Bronchial epithelial cell (primary cell): Measurements from ENCODE around the gene SIAH2. TPM values are rescaled to one million over a fixed set of nuclear protein-coding genes. Genes with fewer than 3 reads are reported as not detected.
A peak's percentile ranks its signal among the peaks of the same experiment; 100 is the strongest.

Experiments used
- DNase-seq: peaks from one replicate; pipeline ENCODE4 v3.0.0-alpha.2; 2010; ENCODE audit warnings: low read depth
- FAIRE-seq: peaks from 2 replicates; lab custom pipeline; 2011; peaks lifted over from hg19 to GRCh38; lab: Jason Lieb, UNC
- H3K27me3 ChIP-seq: 2 replicates; pipeline ENCODE4 v1.5.1; 2011; ENCODE audit warnings: low read length; ENCODE audit not compliant: control insufficient read depth, insufficient read depth
- H3K36me3 ChIP-seq: 2 replicates; pipeline ENCODE4 v1.5.1; 2011; ENCODE audit warnings: low read length; ENCODE audit not compliant: control insufficient read depth, insufficient read depth
- H3K4me3 ChIP-seq: 2 replicates; pipeline ENCODE4 v1.5.1; 2011; ENCODE audit warnings: mild to moderate bottlenecking, low read depth, low read length, control low read depth
- total RNA-seq: library from RNA; depleted of rRNA; stranded (reverse); fragments of >200 nt; gene quantifications from 2 replicates; pipeline ENCODE4 v1.2.1, GENCODE V29; 2014
- TF ChIP-seq, protein P1 (sequence below): IDR thresholded peaks from 2 replicates; pipeline ENCODE4 v1.5.1; 2011; ENCODE audit warnings: mild to moderate bottlenecking, moderate library complexity, low read length, control low read depth, inconsistent platforms; ENCODE audit not compliant: insufficient read depth, severe bottlenecking

The SIAH2 gene, protein sequence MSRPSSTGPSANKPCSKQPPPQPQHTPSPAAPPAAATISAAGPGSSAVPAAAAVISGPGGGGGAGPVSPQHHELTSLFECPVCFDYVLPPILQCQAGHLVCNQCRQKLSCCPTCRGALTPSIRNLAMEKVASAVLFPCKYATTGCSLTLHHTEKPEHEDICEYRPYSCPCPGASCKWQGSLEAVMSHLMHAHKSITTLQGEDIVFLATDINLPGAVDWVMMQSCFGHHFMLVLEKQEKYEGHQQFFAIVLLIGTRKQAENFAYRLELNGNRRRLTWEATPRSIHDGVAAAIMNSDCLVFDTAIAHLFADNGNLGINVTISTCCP
- total RNA-seq = 30.3 and 36.1 TPM in 2 replicates

GRCh38 chr3:150763122-150763840, at the start of gene SIAH2:
SIAH2 (minus strand) TSS chr3:150763169; CDS start chr3:150762849, 320 bp downstream.
- FAIRE-seq = no peak
- DNase-seq = peak; percentile 92
- Histone ChIP-seq H3K36me3 (no peaks in the 10 kb centered on the region), H3K27me3 (no peaks in the 10 kb centered on the region), H3K4me3 (peak within 1 kb of the TSS; percentile 88)
- TF ChIP-seq, protein P1, sequence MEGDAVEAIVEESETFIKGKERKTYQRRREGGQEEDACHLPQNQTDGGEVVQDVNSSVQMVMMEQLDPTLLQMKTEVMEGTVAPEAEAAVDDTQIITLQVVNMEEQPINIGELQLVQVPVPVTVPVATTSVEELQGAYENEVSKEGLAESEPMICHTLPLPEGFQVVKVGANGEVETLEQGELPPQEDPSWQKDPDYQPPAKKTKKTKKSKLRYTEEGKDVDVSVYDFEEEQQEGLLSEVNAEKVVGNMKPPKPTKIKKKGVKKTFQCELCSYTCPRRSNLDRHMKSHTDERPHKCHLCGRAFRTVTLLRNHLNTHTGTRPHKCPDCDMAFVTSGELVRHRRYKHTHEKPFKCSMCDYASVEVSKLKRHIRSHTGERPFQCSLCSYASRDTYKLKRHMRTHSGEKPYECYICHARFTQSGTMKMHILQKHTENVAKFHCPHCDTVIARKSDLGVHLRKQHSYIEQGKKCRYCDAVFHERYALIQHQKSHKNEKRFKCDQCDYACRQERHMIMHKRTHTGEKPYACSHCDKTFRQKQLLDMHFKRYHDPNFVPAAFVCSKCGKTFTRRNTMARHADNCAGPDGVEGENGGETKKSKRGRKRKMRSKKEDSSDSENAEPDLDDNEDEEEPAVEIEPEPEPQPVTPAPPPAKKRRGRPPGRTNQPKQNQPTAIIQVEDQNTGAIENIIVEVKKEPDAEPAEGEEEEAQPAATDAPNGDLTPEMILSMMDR = no peak

DNA sequence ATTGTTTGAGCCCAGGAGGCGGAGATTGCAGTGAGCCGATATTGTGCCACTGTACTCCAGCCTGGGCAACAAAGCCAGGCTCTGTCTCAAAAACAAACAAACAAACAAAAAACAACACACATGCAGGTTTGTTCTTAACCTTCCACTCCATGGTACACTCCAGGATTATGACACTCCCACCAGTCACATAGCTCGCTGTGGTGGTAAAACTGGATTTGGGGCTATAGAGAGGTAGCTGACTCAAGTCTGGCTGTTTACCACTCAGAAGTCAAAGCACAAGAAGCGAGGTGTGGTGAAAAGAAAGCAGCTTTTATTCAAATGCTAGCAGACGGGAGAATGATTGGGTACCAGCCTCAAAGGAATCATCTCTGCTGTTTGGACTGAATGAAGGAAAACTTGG, 49.0 kb upstream of the SIAH2 start:
- Histone ChIP-seq H3K36me3 (no peaks in the 10 kb centered on the region), H3K4me3 (no peak overlapping the region), H3K27me3 (peaks cover 2% of the 10 kb centered on the region)
- no peak for FAIRE-seq
- no peak for DNase-seq
- TF ChIP-seq, protein P1 = no peak

DNA sequence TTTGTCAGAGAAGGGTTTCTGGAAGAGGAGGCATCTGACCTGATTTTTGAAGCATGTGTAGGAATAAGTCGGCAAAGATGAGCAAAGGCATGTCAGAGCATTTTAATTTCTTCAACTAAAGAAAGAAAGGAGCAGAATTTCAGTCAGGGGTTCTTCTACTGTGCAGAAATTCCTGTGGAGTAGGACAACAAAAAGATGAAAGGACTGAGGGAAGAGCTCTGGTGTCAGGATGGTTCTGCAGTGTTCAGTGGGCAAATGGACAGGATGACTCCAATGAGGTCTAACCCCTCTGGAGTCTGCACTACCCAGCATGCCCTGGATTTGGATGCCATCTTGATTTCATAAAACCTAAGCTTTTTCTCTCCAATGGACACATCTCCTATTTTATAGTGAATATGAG, 47.7 kb upstream of the SIAH2 start:
- Histone ChIP-seq H3K36me3 (no peaks in the 10 kb centered on the region), H3K4me3 (no peak overlapping the region), H3K27me3 (peaks cover 2% of the 10 kb centered on the region)
- FAIRE-seq (no peak), DNase-seq (no peak)
- TF ChIP-seq, protein P1 = no peak

DNA sequence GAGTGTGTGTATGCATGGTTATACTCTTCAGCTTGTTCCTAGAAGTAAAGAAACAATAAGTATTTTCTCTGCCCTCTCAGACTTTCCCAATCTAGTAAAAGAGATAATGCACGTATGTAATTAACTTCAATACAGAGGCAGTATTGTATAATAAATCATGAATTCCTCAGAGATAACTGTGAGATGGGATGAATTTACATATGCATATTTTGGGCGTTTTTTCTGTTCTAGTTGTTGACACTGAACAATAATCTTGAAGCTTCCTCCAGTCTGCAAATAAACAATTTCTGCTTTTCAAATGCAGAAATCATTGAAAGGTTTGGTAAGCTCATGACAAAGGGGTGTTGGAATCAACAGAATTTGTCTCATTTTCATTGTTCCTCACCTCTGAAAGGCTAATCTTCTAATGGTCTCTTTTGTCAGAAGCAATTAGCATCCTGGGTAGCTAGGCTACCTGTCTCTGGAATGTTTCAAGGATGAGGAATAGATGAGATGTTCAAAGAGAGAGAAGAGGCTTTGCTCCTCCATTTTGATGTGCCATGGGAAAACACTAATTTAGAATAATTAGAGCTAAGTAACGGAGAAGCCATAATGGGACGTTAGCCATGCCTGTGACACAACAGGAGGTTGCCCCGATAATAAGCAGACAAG, 43.3 kb upstream of the SIAH2 start:
- TF ChIP-seq, protein P1 = no peak
- no peaks in the 10 kb centered on the region for H3K36me3 ChIP-seq
- FAIRE-seq = no peak
- no peaks in the 10 kb centered on the region for H3K27me3 ChIP-seq
- DNase-seq = no peak
- no peak overlapping the region for H3K4me3 ChIP-seq

- TF ChIP-seq, protein P1 = no peak
- DNase-seq (no peak), FAIRE-seq (no peak)
- Histone ChIP-seq H3K27me3 (no peaks in the 10 kb centered on the region), H3K36me3 (no peaks in the 10 kb centered on the region), H3K4me3 (no peak overlapping the region)
Observed at GRCh38 chr3:150805354-150805753, 42.4 kb upstream of the SIAH2 start.
